ENCODE data around the gene KLHL29.

Gene KLHL29

GRCh38 chr2:23640711-23641110 is 255.7 kb downstream of the KLHL29 start:
- H3K9ac ChIP-seq (ENCODE audit: low read length) = no peak overlapping the region
- peaks cover 3% of the 10 kb centered on the region for H3K36me3 ChIP-seq (ENCODE audit: control insufficient read depth, insufficient read depth, low read length)
- no peak overlapping the region for H3K4me3 ChIP-seq (ENCODE audit: low read length)

GRCh38 chr2:23642516-23642915 is 257.5 kb downstream of the KLHL29 start:
- H3K27ac ChIP-seq (ENCODE audit: low read depth, low read length) = no peak overlapping the region
- no peak overlapping the region for H3K9ac ChIP-seq (ENCODE audit: low read length)
- H3K4me1 ChIP-seq (ENCODE audit: control insufficient read depth, insufficient read depth, low read length) = no peaks in the 10 kb centered on the region
- H3K27me3 ChIP-seq (ENCODE audit: control insufficient read depth, insufficient read depth, low read length) = no peaks in the 10 kb centered on the region
- no peak overlapping the region for H3K4me3 ChIP-seq (ENCODE audit: low read length)
- H3K36me3 ChIP-seq (ENCODE audit: control insufficient read depth, insufficient read depth, low read length) = peaks cover 3% of the 10 kb centered on the region

More at GRCh38 chr2:23640711-23641110, 255.7 kb downstream of the KLHL29 start:
- H3K4me1 ChIP-seq (ENCODE audit: control insufficient read depth, insufficient read depth, low read length) = peaks cover 11% of the 10 kb centered on the region
- no peak overlapping the region for H3K27ac ChIP-seq (ENCODE audit: low read depth, low read length)
- H3K27me3 ChIP-seq (ENCODE audit: control insufficient read depth, insufficient read depth, low read length) = no peaks in the 10 kb centered on the region

GRCh38 chr2:23645230-23645808 is 260.3 kb downstream of the KLHL29 start:
- no peaks in the 10 kb centered on the region for H3K27me3 ChIP-seq (ENCODE audit: control insufficient read depth, insufficient read depth, low read length)
- no peak overlapping the region for H3K4me3 ChIP-seq (ENCODE audit: low read length)
- no peak overlapping the region for H3K27ac ChIP-seq (ENCODE audit: low read depth, low read length)
- H3K9ac ChIP-seq (ENCODE audit: low read length) = no peak overlapping the region
- H3K4me1 ChIP-seq (ENCODE audit: control insufficient read depth, insufficient read depth, low read length) = no peaks in the 10 kb centered on the region
- peaks cover 3% of the 10 kb centered on the region for H3K36me3 ChIP-seq (ENCODE audit: control insufficient read depth, insufficient read depth, low read length)

GRCh38 chr2:23647563-23647962 is 262.6 kb downstream of the KLHL29 start:
- no peak overlapping the region for H3K9ac ChIP-seq (ENCODE audit: low read length)
- no peak overlapping the region for H3K27ac ChIP-seq (ENCODE audit: low read depth, low read length)
- no peaks in the 10 kb centered on the region for H3K27me3 ChIP-seq (ENCODE audit: control insufficient read depth, insufficient read depth, low read length)
- no peak overlapping the region for H3K4me3 ChIP-seq (ENCODE audit: low read length)
- no peaks in the 10 kb centered on the region for H3K4me1 ChIP-seq (ENCODE audit: control insufficient read depth, insufficient read depth, low read length)
- peaks cover 3% of the 10 kb centered on the region for H3K36me3 ChIP-seq (ENCODE audit: control insufficient read depth, insufficient read depth, low read length)

- H3K27ac ChIP-seq (ENCODE audit: low read depth, low read length) = no peak overlapping the region
- no peak overlapping the region for H3K4me3 ChIP-seq (ENCODE audit: low read length)
- H3K4me1 ChIP-seq (ENCODE audit: control insufficient read depth, insufficient read depth, low read length) = no peaks in the 10 kb centered on the region
- no peaks in the 10 kb centered on the region for H3K27me3 ChIP-seq (ENCODE audit: control insufficient read depth, insufficient read depth, low read length)
- no peak overlapping the region for H3K9ac ChIP-seq (ENCODE audit: low read length)
- no peaks in the 10 kb centered on the region for H3K36me3 ChIP-seq (ENCODE audit: control insufficient read depth, insufficient read depth, low read length)
Observed at GRCh38 chr2:23649303-23649702, 264.3 kb downstream of the KLHL29 start.

- H3K27ac ChIP-seq (ENCODE audit: low read depth, low read length) = no peak overlapping the region
- H3K27me3 ChIP-seq (ENCODE audit: control insufficient read depth, insufficient read depth, low read length) = no peaks in the 10 kb centered on the region
- H3K36me3 ChIP-seq (ENCODE audit: control insufficient read depth, insufficient read depth, low read length) = no peaks in the 10 kb centered on the region
Observed at GRCh38 chr2:23649819-23650218, 264.8 kb downstream of the KLHL29 start.

GRCh38 chr2:23651187-23652080 is 266.5 kb downstream of the KLHL29 start:
- no peak overlapping the region for H3K4me3 ChIP-seq (ENCODE audit: low read length)
- no peaks in the 10 kb centered on the region for H3K36me3 ChIP-seq (ENCODE audit: control insufficient read depth, insufficient read depth, low read length)
- no peak overlapping the region for H3K27ac ChIP-seq (ENCODE audit: low read depth, low read length)
- no peak overlapping the region for H3K9ac ChIP-seq (ENCODE audit: low read length)
- no peaks in the 10 kb centered on the region for H3K27me3 ChIP-seq (ENCODE audit: control insufficient read depth, insufficient read depth, low read length)
- no peaks in the 10 kb centered on the region for H3K4me1 ChIP-seq (ENCODE audit: control insufficient read depth, insufficient read depth, low read length)

More at GRCh38 chr2:23649819-23650218, 264.8 kb downstream of the KLHL29 start:
- no peak overlapping the region for H3K9ac ChIP-seq (ENCODE audit: low read length)
- no peaks in the 10 kb centered on the region for H3K4me1 ChIP-seq (ENCODE audit: control insufficient read depth, insufficient read depth, low read length)
- no peak overlapping the region for H3K4me3 ChIP-seq (ENCODE audit: low read length)

- no peak overlapping the region for H3K27ac ChIP-seq (ENCODE audit: low read depth, low read length)
- no peaks in the 10 kb centered on the region for H3K27me3 ChIP-seq (ENCODE audit: control insufficient read depth, insufficient read depth, low read length)
- H3K36me3 ChIP-seq (ENCODE audit: control insufficient read depth, insufficient read depth, low read length) = no peaks in the 10 kb centered on the region
- no peak overlapping the region for H3K9ac ChIP-seq (ENCODE audit: low read length)
- no peaks in the 10 kb centered on the region for H3K4me1 ChIP-seq (ENCODE audit: control insufficient read depth, insufficient read depth, low read length)
- H3K4me3 ChIP-seq (ENCODE audit: low read length) = no peak overlapping the region
Observed at GRCh38 chr2:23653326-23653725, 268.3 kb downstream of the KLHL29 start.

GRCh38 chr2:23654756-23655155 is 269.8 kb downstream of the KLHL29 start:
- Histone ChIP-seq H3K4me1 (ENCODE audit: control insufficient read depth, insufficient read depth, low read length) (no peaks in the 10 kb centered on the region), H3K27me3 (ENCODE audit: control insufficient read depth, insufficient read depth, low read length) (no peaks in the 10 kb centered on the region), H3K9ac (ENCODE audit: low read length) (no peak overlapping the region), H3K36me3 (ENCODE audit: control insufficient read depth, insufficient read depth, low read length) (no peaks in the 10 kb centered on the region), H3K27ac (ENCODE audit: low read depth, low read length) (no peak overlapping the region), H3K4me3 (ENCODE audit: low read length) (no peak overlapping the region)

GRCh38 chr2:23655934-23656596 is 271.1 kb downstream of the KLHL29 start:
- Histone ChIP-seq H3K27me3 (ENCODE audit: control insufficient read depth, insufficient read depth, low read length) (no peaks in the 10 kb centered on the region), H3K27ac (ENCODE audit: low read depth, low read length) (no peak overlapping the region), H3K4me3 (ENCODE audit: low read length) (no peak overlapping the region), H3K9ac (ENCODE audit: low read length) (no peak overlapping the region), H3K4me1 (ENCODE audit: control insufficient read depth, insufficient read depth, low read length) (no peaks in the 10 kb centered on the region), H3K36me3 (ENCODE audit: control insufficient read depth, insufficient read depth, low read length) (no peaks in the 10 kb centered on the region)

- no peak overlapping the region for H3K27ac ChIP-seq (ENCODE audit: low read depth, low read length)
- H3K4me3 ChIP-seq (ENCODE audit: low read length) = no peak overlapping the region
- no peak overlapping the region for H3K9ac ChIP-seq (ENCODE audit: low read length)
- no peaks in the 10 kb centered on the region for H3K4me1 ChIP-seq (ENCODE audit: control insufficient read depth, insufficient read depth, low read length)
- no peaks in the 10 kb centered on the region for H3K27me3 ChIP-seq (ENCODE audit: control insufficient read depth, insufficient read depth, low read length)
- no peaks in the 10 kb centered on the region for H3K36me3 ChIP-seq (ENCODE audit: control insufficient read depth, insufficient read depth, low read length)
Observed at GRCh38 chr2:23656597-23656973, 271.6 kb downstream of the KLHL29 start.

- H3K27ac ChIP-seq (ENCODE audit: low read depth, low read length) = no peak overlapping the region
- no peak overlapping the region for H3K9ac ChIP-seq (ENCODE audit: low read length)
- H3K27me3 ChIP-seq (ENCODE audit: control insufficient read depth, insufficient read depth, low read length) = no peaks in the 10 kb centered on the region
- no peak overlapping the region for H3K4me3 ChIP-seq (ENCODE audit: low read length)
- H3K36me3 ChIP-seq (ENCODE audit: control insufficient read depth, insufficient read depth, low read length) = no peaks in the 10 kb centered on the region
- no peaks in the 10 kb centered on the region for H3K4me1 ChIP-seq (ENCODE audit: control insufficient read depth, insufficient read depth, low read length)
Observed at GRCh38 chr2:23657371-23657770, 272.4 kb downstream of the KLHL29 start.
